Urinary bladder (tissue), 4 donors: Measurements from ENCODE around the gene SEPTIN5. TPM values are rescaled to one million over a fixed set of nuclear protein-coding genes. Genes with fewer than 3 reads are reported as not detected.

Experiments
- DNase-seq: peaks from one replicate; pipeline ENCODE4 v3.0.0-alpha.2; 2015; ENCODE audit errors: extremely low spot score
- H3K27ac ChIP-seq: one replicate; pipeline ENCODE4 v1.5.1; 2013; ENCODE audit warnings: low read depth, mild to moderate bottlenecking, moderate library complexity
- H3K36me3 ChIP-seq: one replicate; pipeline ENCODE4 v1.6.1; 2013; ENCODE audit warnings: mild to moderate bottlenecking, moderate library complexity; ENCODE audit not compliant: insufficient read depth
- H3K4me1 ChIP-seq: one replicate; pipeline ENCODE4 v1.6.1; 2013; ENCODE audit warnings: mild to moderate bottlenecking, moderate library complexity; ENCODE audit not compliant: insufficient read depth
- H3K4me3 ChIP-seq: one replicate; pipeline ENCODE4 v1.5.1; 2013; ENCODE audit warnings: low read depth, low read length
- WGBS: extraction: QIAGEN DNeasy Blood & Tissue Kit; methylation state at CpG from one replicate; pipeline ENCODE4 v1.1.7; 2013; 5-methylcytosine and 5-hydroxymethylcytosine counted together
- polyA plus RNA-seq: library from polyadenylated mRNA; stranded (reverse); fragments of 200-250 nt; gene quantifications from one replicate; pipeline ENCODE4 v1.2.3, GENCODE V29; 2013
- total RNA-seq: library from RNA; depleted of rRNA; stranded (reverse); fragments of >200 nt; gene quantifications from one replicate; pipeline ENCODE4 v1.2.3, GENCODE V29; 2014
- donor health status: healthy with polysubstance abuse.
- donor health status: healthy.

Gene SEPTIN5
- total and polyA plus RNA-seq, 2 donors = 20.9 to 25.6 TPM

- Histone ChIP-seq H3K4me3 (peak overlapping the region; percentile 56), H3K27ac (no peak overlapping the region), H3K4me1 (no peaks in the 10 kb centered on the region), H3K36me3 (no peaks in the 10 kb centered on the region)
- WGBS = 7% methylated on average over 96 of the region's 96 CpGs
- no peak for DNase-seq
Observed at GRCh38 chr22:19717691-19718455, 3.6 kb downstream of the SEPTIN5 start.

GRCh38 chr22:19718456-19719049 is 4.2 kb downstream of the SEPTIN5 start:
- no peak for DNase-seq
- Histone ChIP-seq H3K27ac (no peak overlapping the region), H3K4me1 (no peaks in the 10 kb centered on the region), H3K4me3 (peak overlapping the region; percentile 56), H3K36me3 (no peaks in the 10 kb centered on the region)
- 1% methylated on average over 70 of the region's 70 CpGs for WGBS

- Histone ChIP-seq H3K36me3 (no peaks in the 10 kb centered on the region), H3K4me1 (no peaks in the 10 kb centered on the region), H3K4me3 (peak overlapping the region; percentile 56), H3K27ac (no peak overlapping the region)
- 14% methylated on average over 31 of the region's 31 CpGs for WGBS
- DNase-seq = no peak
Observed at GRCh38 chr22:19719050-19719482, 4.8 kb downstream of the SEPTIN5 start.

- Histone ChIP-seq H3K27ac (no peak overlapping the region), H3K4me1 (no peaks in the 10 kb centered on the region), H3K4me3 (no peak overlapping the region), H3K36me3 (no peaks in the 10 kb centered on the region)
- whole genome bisulfite sequencing = 87% methylated on average over 12 of the region's 12 CpGs
- no peak for DNase-seq
Observed at GRCh38 chr22:19719488-19720021, 5.3 kb downstream of the SEPTIN5 start.

GRCh38 chr22:19720150-19720827 is 6.0 kb downstream of the SEPTIN5 start:
- no peaks in the 10 kb centered on the region for H3K36me3 ChIP-seq
- no peak overlapping the region for H3K4me3 ChIP-seq
- DNase-seq = no peak
- H3K27ac ChIP-seq = no peak overlapping the region
- 90% methylated on average over 26 of the region's 26 CpGs for WGBS
- H3K4me1 ChIP-seq = no peaks in the 10 kb centered on the region

GRCh38 chr22:19720999-19721329 is 6.7 kb downstream of the SEPTIN5 start:
- WGBS = 95% methylated on average over 2 of the region's 2 CpGs
- no peaks in the 10 kb centered on the region for H3K36me3 ChIP-seq
- DNase-seq = no peak
- no peaks in the 10 kb centered on the region for H3K4me1 ChIP-seq
- H3K4me3 ChIP-seq = no peak overlapping the region
- H3K27ac ChIP-seq = no peak overlapping the region

- DNase-seq = no peak
- 81% methylated on average over 44 of the region's 44 CpGs for WGBS
- Histone ChIP-seq H3K4me1 (no peaks in the 10 kb centered on the region), H3K4me3 (no peak overlapping the region), H3K27ac (no peak overlapping the region), H3K36me3 (no peaks in the 10 kb centered on the region)
Observed at GRCh38 chr22:19721330-19722177, 7.3 kb downstream of the SEPTIN5 start.

GRCh38 chr22:19722178-19722981 is 8.1 kb downstream of the SEPTIN5 start:
- DNase-seq = no peak
- Histone ChIP-seq H3K4me3 (no peak overlapping the region), H3K27ac (no peak overlapping the region), H3K4me1 (no peaks in the 10 kb centered on the region), H3K36me3 (no peaks in the 10 kb centered on the region)
- 81% methylated on average over 60 of the region's 60 CpGs for whole genome bisulfite sequencing

GRCh38 chr22:19722982-19723231 is 8.6 kb downstream of the SEPTIN5 start:
- Histone ChIP-seq H3K4me1 (no peaks in the 10 kb centered on the region), H3K27ac (no peak overlapping the region), H3K4me3 (no peak overlapping the region), H3K36me3 (no peaks in the 10 kb centered on the region)
- DNase-seq = no peak
- WGBS = 68% methylated on average over 15 of the region's 15 CpGs

GRCh38 chr22:19723232-19723982 is 9.1 kb downstream of the SEPTIN5 start, which contains the start of gene GP1BB:
TSS of gene GP1BB (plus strand) at chr22:19723539. CDS start at chr22:19723570, 31 bp downstream.
- H3K4me3 ChIP-seq = peak within 1 kb of the TSS; percentile 10
- H3K36me3 ChIP-seq = no peaks in the 10 kb centered on the region
- no peaks in the 10 kb centered on the region for H3K4me1 ChIP-seq
- no peak for DNase-seq
- no peak within 1 kb of the TSS for H3K27ac ChIP-seq
- 27% methylated on average over 80 of the region's 80 CpGs for WGBS

- Histone ChIP-seq H3K27ac (no peak overlapping the region), H3K36me3 (no peaks in the 10 kb centered on the region), H3K4me3 (peak overlapping the region; percentile 10), H3K4me1 (no peaks in the 10 kb centered on the region)
- 17% methylated on average over 89 of the region's 89 CpGs for WGBS
- no peak for DNase-seq
Observed at GRCh38 chr22:19723983-19724827, 9.9 kb downstream of the SEPTIN5 start.
